Gastrocnemius medialis (tissue), 4 donors: ENCODE results near the gene CEP170B.

ENCODE experiments used
- POLR2A ChIP-seq, 2 donors: fragments of 450-650 bp; IDR thresholded peaks; one replicate each; pipeline ENCODE4 v1.6.1; 2017; ENCODE audit warnings: antibody characterized with exemption in 2 of 2, mild to moderate bottlenecking in 2 of 2, moderate library complexity in 2 of 2
- TF ChIP-seq, protein P1 (sequence below), 5 experiments: fragments of 450-650 bp in 3 of 5; fragments of 200-600 bp in 2 of 5; sonication (generic) in 2 of 5; IDR thresholded peaks in 4 of 5; conservative IDR thresholded peaks in 1 of 5; 1 replicate in 4 of 5; 2 replicates in 1 of 5; pipeline ENCODE4 v1.5.1; 2016 to 2019; ENCODE audit warnings: antibody characterized with exemption in 5 of 5, mild to moderate bottlenecking in 3 of 5, moderate library complexity in 3 of 5

DNA sequence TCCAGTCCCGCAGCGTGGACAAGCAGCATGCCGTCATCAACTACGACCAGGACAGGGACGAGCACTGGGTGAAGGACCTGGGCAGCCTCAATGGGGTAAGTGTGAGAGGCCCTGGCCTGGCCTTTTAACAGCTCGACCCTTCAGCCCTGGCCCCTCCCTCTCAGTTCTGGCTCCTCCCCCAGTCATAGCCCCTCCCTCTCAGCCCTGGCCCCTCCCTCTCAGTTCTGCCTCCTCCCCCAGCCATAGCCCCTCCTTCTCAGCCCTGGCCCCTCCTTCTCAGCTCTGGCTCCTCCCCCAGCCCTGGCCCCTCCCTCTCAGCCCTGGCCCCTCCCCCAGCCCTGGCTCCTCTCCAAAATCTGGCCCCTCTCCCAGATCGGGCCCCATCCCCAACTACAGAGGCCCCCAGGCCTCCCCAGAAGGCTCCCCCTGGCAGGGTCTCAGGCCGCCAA lies 11.2 kb downstream of the CEP170B start:
- TF ChIP-seq, protein P1, sequence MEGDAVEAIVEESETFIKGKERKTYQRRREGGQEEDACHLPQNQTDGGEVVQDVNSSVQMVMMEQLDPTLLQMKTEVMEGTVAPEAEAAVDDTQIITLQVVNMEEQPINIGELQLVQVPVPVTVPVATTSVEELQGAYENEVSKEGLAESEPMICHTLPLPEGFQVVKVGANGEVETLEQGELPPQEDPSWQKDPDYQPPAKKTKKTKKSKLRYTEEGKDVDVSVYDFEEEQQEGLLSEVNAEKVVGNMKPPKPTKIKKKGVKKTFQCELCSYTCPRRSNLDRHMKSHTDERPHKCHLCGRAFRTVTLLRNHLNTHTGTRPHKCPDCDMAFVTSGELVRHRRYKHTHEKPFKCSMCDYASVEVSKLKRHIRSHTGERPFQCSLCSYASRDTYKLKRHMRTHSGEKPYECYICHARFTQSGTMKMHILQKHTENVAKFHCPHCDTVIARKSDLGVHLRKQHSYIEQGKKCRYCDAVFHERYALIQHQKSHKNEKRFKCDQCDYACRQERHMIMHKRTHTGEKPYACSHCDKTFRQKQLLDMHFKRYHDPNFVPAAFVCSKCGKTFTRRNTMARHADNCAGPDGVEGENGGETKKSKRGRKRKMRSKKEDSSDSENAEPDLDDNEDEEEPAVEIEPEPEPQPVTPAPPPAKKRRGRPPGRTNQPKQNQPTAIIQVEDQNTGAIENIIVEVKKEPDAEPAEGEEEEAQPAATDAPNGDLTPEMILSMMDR (IDR thresholded peaks at IDR 0.05 in 4 of 5, conservative IDR thresholded peaks at IDR 0.05 in 1 of 5) = no peak
- TF ChIP-seq POLR2A (IDR thresholded peaks at IDR 0.05) = no peak
